ENCODE measurements around the gene CGB7.

DNA sequence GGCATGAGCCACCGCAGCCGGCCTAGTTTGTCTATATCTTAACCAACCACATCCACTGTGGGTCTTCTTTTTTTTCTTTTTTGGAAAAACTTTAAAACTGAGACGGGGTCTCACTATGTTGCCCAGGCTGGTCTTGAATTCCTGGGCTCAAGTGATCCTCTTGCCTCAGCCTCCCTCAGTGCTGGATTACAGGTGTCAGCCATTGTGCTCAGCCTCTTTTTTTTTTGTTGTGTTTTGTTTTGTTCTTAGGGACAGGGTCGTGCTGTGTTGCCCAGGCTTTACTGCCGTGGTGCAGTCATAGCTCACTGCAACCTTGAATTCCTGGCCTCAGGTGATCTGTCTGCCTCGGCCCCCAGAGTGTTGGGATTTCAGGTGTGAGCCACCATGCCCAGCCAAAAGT, 35.1 kb upstream of the CGB7 start:
- TF ChIP-seq CTCF (IDR thresholded peaks at IDR 0.05) (no peak), POLR2AphosphoS5 (IDR thresholded peaks at IDR 0.05) (no peak), EP300 (IDR thresholded peaks at IDR 0.05; ENCODE audit: low read depth) (no peak)

Data from transverse colon (tissue), 4 donors.